ENCODE results near the gene DENND11.
A peak's percentile ranks its signal among the peaks of the same experiment; 100 is the strongest.

The DENND11 gene

DNA sequence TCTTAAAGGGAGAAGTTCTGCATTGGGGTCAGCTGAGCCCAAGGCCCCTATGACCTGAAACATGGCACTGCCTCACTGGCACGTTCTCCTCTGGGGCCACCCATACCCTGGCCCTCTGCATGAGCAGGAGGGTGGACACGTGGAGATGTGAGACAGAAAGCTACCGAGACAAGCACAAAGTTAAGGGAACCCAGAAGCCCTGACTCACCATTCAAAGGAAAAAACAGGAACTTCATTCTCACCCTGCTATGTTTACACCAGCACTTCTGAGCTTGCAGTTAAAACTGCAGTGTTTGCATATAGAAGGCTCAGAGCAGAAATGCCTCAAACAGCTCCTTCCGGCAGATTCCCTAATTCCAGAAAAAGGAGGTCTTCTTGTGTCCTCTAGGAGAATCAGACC lies 41.7 kb downstream of the DENND11 start:
- DNase-seq, result no peak
- H3K27ac Mint-ChIP-seq, result no peak overlapping the region
- H3K4me1 Mint-ChIP-seq, result no peaks in the 10 kb centered on the region
- TF ChIP-seq, protein P1, sequence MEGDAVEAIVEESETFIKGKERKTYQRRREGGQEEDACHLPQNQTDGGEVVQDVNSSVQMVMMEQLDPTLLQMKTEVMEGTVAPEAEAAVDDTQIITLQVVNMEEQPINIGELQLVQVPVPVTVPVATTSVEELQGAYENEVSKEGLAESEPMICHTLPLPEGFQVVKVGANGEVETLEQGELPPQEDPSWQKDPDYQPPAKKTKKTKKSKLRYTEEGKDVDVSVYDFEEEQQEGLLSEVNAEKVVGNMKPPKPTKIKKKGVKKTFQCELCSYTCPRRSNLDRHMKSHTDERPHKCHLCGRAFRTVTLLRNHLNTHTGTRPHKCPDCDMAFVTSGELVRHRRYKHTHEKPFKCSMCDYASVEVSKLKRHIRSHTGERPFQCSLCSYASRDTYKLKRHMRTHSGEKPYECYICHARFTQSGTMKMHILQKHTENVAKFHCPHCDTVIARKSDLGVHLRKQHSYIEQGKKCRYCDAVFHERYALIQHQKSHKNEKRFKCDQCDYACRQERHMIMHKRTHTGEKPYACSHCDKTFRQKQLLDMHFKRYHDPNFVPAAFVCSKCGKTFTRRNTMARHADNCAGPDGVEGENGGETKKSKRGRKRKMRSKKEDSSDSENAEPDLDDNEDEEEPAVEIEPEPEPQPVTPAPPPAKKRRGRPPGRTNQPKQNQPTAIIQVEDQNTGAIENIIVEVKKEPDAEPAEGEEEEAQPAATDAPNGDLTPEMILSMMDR (IDR thresholded peaks at IDR 0.05), result no peak
- H3K4me3 Mint-ChIP-seq, result no peak overlapping the region
- peaks cover 30% of the 10 kb centered on the region for H3K36me3 Mint-ChIP-seq (ENCODE audit: low read depth)
- H3K27me3 Mint-ChIP-seq (ENCODE audit: low read depth, poor library complexity), result no peaks in the 10 kb centered on the region
- no peaks in the 10 kb centered on the region for H3K9me3 Mint-ChIP-seq

DNA sequence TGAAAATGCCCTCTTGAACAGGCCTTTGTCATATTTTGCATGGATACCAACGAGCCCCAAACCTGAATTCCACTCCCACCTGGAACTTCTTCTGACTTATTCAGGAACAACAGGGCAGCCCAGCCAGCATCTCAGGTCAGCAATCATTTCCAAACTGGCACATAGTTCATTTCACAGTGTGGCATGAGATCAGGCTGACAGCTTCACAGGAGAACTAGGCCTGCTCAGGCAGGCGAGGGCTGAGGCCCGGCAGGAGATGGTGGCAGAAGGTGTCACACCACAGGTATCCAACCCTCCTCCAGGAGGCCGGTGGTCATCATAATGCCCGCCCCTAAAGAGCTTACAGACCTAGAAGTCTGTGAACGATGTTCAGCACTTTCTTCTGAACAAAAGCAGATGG lies 42.5 kb downstream of the DENND11 start:
- no peak overlapping the region for H3K27ac Mint-ChIP-seq
- H3K27me3 Mint-ChIP-seq (ENCODE audit: low read depth, poor library complexity), result no peaks in the 10 kb centered on the region
- DNase-seq, result no peak
- peaks cover 33% of the 10 kb centered on the region for H3K36me3 Mint-ChIP-seq (ENCODE audit: low read depth)
- no peak overlapping the region for H3K4me3 Mint-ChIP-seq
- H3K4me1 Mint-ChIP-seq, result peaks cover 3% of the 10 kb centered on the region
- no peaks in the 10 kb centered on the region for H3K9me3 Mint-ChIP-seq
- TF ChIP-seq, protein P1 (IDR thresholded peaks at IDR 0.05), result no peak

DNA sequence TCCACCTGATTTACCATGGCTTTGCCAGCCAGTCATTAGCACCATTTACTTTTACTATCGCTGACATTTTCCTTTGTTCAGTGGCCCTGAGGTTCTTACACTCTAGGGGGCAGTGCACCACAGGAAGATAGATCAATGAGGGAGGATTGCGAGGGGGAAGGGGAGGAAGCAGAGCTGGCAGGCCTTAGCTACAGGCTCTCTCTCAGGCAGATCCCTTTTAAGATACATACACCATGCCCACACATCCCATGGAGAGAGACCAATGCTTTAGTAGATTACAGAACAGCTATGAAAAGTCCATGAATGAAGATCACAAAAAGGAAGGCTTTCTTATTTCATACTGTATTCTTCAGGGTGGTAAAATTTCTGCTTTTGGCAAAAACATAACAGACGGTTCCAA lies 47.4 kb downstream of the DENND11 start:
- Mint-ChIP-seq H3K9me3 (no peaks in the 10 kb centered on the region), H3K27me3 (ENCODE audit: low read depth, poor library complexity) (peaks cover 5% of the 10 kb centered on the region), H3K4me3 (no peak overlapping the region), H3K27ac (peak overlapping the region; percentile 73), H3K4me1 (peaks cover 14% of the 10 kb centered on the region), H3K36me3 (ENCODE audit: low read depth) (peaks cover 15% of the 10 kb centered on the region)
- TF ChIP-seq, protein P1 (IDR thresholded peaks at IDR 0.05), result peak; percentile 75
- DNase-seq, result peak; percentile 58

DNA sequence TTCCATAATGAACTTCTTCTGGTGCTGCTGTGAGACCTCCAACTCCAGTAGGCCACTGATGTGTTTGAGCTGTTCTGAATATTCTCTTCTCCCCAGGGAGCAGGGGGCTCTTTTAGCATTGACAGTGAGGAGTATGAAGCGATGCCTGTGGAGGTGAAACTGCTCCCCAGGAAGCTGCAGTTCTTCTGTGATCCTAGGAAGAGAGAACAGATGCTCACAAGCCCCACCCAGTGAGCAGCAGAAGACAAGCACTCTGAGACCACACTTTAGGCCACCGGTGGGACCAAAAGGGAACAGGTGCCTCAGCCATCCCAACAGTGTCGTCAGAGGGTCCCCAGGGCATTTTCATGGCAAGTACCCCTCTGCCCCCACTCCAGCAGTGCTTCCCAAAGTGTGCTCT lies 49.3 kb downstream of the DENND11 start:
- Mint-ChIP-seq H3K4me1 (peaks cover 32% of the 10 kb centered on the region), H3K4me3 (no peak overlapping the region), H3K9me3 (no peaks in the 10 kb centered on the region), H3K27me3 (ENCODE audit: low read depth, poor library complexity) (peaks cover 8% of the 10 kb centered on the region), H3K27ac (peak overlapping the region; percentile 90), H3K36me3 (ENCODE audit: low read depth) (peaks cover 17% of the 10 kb centered on the region)
- DNase-seq, result no peak
- TF ChIP-seq, protein P1 (IDR thresholded peaks at IDR 0.05), result no peak
